HG03064 (cell line): ENCODE data around the gene SHROOM3.

Source experiments
- ATAC-seq: cut with Tn5 transposase; IDR thresholded peaks from one replicate; pipeline ENCODE4 v1.9.1; 2021; ENCODE audit warnings: low read depth; ENCODE audit not compliant: unreplicated experiment

SHROOM3 gene

GRCh38 chr4:76614589-76614988 lies 179.6 kb downstream of the SHROOM3 start:
- ATAC-seq: no peak

GRCh38 chr4:76615999-76616398 lies 181.0 kb downstream of the SHROOM3 start:
- ATAC-seq: no peak

DNA sequence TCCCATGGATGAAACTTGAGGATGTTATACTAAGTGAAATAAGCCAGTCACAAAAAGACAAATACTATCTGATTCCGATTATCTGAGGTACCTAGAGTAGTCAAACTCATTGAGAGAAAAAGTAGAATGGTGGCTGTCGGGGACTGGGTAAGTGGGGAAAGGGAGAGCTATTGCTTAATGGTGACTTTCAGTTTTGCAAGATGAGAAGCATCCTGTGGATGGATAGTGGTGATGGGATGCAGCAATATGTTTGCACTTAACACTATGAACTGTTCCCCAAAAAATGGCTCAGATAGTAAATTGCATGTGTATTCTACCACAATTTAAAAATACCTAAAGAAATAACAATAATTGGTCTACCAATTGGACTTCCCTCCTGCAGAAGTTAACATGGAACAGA lies 181.5 kb downstream of the SHROOM3 start:
- no peak for ATAC-seq

DNA sequence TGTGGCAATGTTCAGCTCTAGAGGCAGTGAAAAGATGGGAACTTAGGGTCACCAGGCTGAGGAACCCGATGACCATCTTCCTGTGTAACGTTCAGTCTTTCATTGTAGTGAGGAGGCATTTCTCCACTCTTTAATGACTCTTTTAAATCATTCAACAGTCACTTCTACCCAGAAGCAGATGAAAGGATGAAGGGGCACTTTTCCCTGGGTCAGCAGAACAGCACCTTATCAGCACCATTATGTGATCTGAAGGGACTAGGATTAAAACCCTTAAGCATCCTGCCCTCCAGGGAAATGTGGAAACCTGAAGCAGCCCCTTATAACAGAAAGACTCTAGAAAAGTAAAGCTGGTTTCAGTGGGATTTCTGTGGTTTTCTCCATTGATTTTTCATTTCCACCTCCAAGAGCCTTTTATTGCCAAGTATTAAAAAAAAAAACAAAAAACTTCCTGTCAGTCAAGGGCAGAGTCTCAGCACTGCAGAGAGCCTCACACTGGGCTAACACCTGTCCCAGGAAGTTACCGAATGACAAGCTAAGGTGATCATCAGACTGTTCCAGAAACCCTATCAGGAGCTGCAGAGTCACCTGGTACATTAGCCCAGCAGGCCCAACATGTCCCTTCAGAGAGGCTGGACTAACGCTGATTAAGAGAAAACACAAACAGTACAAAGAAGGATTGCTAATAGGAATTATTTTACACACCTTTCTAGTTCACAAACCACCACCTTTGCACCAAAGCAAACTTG lies 185.9 kb downstream of the SHROOM3 start:
- no peak for ATAC-seq

DNA sequence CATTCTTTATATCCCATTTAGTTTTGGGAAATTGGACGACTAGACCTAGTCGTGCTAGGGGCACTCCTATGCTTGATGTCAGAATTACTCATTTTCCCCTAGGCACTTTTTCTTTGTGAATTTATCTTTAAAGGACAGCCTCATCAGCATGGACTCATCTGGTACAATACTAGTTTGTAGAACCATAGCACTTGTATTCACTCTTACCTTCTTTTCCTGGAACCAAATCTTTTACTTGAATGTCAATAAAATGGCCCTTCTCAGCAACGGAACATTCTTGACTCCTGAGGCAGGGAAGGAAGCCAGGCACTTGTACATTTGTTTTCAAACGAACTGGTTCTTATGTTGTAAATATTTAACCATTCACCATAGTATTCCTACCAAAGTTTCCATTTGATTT lies 187.1 kb downstream of the SHROOM3 start:
- ATAC-seq: no peak

DNA sequence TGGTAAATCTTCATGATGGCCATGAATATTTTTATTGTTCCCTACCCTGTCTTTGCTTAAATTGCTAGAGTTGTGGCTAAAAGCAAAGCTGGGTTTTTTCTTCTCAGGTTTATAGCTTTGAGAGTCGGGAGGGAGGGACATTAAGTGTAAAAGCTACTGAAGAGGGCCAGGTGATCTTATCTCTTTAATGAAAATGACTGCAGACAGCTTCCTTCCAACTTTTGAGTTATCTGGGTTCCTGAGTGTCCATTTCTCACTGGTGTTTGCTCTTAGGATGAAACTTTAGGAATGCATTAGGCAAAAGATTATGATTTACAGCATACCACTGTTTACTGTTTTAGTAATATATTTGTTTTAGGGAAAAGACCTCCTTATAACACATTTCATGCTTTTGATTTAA lies 187.7 kb downstream of the SHROOM3 start:
- ATAC-seq: no peak

GRCh38 chr4:76623217-76624045 lies 188.4 kb downstream of the SHROOM3 start:
- ATAC-seq: no peak

DNA sequence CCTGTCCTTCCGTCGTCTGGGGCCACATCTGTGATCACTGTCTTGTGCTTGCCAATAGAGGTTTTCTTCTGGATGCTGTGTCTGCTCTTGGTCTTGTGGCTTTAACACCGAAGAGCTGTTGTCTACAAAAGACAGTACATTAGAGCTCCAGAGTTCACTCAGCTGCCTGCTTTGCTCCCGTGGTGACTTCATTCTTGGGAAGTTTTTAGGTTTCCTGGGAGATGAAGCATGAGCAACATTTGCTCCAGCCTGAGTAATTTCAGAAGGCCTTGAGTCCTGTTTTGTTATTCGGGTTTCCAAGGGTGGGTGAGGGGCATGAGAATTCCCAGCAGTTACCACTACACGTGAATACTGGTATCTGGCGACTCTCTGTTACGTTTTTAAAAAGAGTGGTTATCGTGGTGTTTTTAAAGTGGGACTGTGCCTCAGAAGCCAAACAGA lies 189.2 kb downstream of the SHROOM3 start:
- no peak for ATAC-seq

DNA sequence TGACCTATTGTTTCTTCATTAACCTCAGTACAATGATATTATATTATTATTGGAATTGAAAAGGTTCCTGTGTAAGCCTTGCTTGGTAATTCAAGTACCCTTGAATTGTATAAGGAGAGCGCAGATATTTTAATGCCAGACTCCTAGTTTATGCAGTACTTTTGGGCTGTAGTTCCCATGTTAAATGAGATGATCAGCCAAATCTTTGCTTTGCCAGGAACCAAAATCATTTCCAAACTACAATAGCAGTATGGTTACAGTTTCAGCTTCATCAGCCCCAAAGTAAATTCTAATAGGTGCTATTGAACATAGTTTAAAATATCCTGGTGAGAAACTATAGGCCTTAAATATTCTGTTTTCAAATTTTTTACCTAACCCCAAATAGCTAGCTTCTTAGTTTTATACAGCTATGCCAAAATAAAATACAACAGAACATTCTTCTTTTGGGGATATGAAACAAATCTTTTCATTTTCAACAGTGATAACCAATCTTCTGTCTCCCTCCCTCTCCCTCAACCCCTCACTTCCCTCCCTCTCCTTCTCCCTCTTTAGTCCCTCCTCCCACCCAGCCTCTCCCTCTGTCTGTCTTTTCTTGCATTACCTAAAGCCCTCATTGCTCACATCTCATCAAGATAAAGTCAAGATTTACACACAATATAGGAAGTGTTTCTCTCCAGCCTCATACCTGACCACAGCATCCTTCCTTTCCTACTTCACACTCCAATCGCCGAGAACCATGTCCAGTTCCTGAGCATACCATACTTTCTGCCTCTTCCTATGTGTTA lies 190.1 kb downstream of the SHROOM3 start:
- no peak for ATAC-seq

- no peak for ATAC-seq
Observed at GRCh38 chr4:76626686-76627465, 191.8 kb downstream of the SHROOM3 start.

DNA sequence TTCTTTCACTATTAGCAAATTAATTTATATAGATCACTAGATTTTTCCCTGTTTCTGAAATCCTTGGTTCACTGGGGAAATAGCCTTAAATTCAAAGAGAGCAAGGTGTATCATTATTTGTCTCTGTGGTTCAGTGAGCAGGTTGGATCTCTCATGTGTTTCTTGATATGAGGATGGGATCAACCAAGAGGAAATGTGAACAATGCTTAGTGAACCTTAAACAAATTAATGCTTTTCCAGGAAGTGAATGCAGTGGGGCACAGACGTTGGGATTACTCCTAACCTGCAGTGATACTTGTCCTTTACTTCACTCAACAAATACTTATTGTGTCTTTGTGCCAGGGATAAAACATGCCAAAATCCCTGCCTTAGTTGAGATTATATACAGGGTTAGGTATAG lies 193.2 kb downstream of the SHROOM3 start:
- ATAC-seq: no peak

DNA sequence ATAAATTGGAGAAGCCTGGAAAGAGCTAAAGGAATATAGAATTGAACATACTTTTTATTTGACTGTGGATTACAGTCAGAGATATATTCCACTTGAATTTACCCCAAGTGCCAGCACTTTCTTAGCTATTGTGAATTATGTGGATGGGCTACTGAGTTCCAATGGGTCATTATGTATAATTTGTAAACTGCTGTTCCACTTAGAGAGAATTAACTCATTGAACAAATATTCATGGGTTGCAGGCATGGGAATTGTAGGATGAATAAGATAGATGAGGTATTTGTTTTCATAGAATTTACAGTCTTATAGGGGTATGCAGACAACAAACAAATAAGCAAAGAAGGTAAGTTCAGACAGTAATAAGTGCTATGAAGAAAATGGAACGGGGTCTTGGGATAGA lies 195.7 kb downstream of the SHROOM3 start:
- no peak for ATAC-seq

DNA sequence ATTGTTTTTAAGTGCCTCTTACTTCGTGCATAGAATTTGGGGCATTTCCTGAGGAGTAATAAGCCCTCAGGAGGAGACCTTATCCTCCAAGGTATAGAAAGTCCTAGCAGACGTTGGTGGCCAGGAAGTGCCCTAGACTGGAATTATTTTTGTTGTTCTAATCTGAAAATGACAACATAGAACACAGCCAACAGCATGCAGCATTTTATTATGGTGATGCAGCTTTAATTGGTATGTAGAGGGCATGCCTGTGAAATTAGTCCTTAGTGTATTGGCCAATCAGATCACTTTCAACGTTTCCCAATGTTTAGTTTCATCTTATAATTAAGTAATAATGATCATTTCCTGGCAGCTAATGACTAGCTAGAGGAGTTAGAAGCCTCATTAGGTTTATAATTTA lies 199.2 kb downstream of the SHROOM3 start:
- ATAC-seq: no peak

DNA sequence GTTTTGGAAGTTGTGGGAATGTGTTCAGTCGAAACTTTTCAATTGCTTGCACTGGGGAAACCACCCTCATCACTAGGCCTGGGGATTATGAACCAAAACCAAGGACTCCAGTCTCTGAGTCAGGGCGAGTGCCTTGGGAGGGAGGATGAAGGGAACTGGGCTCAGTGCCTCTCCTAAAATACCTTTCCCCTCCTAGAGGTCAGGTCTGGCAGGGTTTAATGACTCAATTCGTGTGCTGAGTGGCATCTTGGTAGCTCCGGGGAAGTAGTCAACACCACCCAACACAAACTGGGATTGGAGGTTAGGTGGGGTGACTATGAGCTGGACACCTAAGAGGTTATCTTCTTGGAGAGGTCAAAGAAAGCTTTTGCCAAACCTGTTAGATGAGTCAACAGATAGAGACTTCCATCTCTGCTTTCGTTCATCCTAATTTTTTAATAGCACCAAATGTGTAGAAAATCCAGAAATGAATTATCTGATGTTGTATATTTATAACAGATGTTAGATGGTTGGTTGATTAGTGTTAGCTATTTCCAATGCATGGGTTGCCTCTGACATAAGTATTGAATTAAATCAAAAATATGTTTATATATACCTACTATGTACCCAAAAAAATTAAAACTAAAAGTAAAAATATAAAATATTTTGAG lies 202.8 kb downstream of the SHROOM3 start:
- no peak for ATAC-seq

GRCh38 chr4:76639288-76639687 lies 204.3 kb downstream of the SHROOM3 start:
- no peak for ATAC-seq

DNA sequence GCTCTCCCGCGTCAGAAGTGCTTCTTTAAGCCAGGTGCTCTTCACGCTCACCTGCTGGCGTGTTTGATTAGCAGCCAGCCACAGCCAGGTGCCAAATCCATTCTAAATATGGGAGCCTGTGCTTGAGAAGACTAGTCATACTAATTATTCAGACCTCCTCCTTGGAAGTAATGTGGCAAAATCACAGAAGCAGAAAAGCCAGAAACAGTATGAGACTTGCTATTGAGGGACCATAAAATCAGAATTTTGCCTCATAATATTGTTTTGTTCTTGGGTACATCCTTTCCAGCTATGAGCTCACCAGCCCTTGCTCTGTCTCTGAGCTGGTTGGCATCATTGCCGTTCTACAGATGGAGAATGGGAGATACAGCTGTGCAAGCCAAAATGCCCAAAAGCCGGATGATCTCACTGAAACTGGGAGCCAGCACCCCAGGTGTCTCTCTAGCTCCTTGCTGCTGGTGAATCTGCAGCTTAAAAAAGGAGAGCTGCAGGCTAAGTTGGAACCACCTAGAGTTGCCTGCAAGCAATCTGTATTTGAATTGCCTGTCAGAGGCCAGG lies 205.4 kb downstream of the SHROOM3 start:
- no peak for ATAC-seq

GRCh38 chr4:76641351-76641750 lies 206.3 kb downstream of the SHROOM3 start:
- no peak for ATAC-seq

GRCh38 chr4:76641758-76642157 lies 206.7 kb downstream of the SHROOM3 start:
- no peak for ATAC-seq

- ATAC-seq: no peak
Observed at GRCh38 chr4:76644831-76645485, 209.9 kb downstream of the SHROOM3 start.
